AML-193 (cell line): ENCODE measurements around the gene MPC1.
"Not testable (repeated sequence)": the region's sequence is repeated elsewhere in the genome, so short reads cannot be mapped to it uniquely, and the experiment has no call there.

Experiments used
- DNase-seq, 2 experiments: peaks; one replicate each; lab custom pipeline; 2025; lab: John Stamatoyannopoulos, UW

The MPC1 gene

DNA sequence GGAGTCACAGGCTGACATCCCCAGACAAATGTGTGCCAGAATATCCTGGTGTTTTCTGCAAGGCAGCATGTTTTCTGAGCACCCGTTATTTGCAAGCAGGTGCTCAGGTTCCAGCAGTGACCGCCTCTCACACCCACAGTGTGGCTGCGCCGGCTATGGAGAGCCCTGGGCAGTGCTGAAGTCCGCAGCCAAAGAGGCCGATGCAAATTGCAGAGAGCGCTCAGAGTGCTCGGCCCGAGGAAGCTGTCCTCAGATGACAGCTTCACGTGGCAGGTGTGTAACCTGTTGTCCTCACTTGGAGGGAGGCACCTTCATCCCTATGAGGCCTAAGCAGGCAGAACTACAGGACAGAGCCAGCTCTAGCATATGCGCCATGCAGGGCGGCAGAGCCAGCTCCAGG lies 23.5 kb upstream of the MPC1 start:
- DNase-seq = no peak

GRCh38 chr6:166405386-166405785 lies 22.6 kb upstream of the MPC1 start:
- no peak for DNase-seq

GRCh38 chr6:166402582-166403277 lies 20.0 kb upstream of the MPC1 start:
- no peak for DNase-seq

GRCh38 chr6:166400649-166401250 lies 18.0 kb upstream of the MPC1 start:
- peak; percentile 64 to 67 for DNase-seq

DNA sequence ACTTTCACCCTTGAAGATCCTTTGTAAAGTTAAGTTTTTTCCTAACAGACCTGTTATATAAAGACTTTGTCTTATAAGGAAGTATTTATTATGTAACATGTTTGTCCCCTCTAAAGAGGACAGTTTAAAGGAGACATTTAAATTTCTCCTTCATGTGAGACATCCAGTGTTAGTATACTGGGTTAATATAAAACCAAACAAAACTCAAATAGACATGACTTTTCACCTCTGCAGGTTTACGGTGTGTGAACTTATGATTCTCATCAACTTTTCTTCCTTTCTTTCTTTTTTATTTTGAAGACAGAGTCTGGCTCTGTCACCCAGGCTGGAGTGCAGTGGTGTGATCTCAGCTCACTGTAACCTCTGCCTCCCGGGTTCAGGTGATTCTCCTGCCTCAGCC lies 17.4 kb upstream of the MPC1 start:
- DNase-seq = no peak

DNA sequence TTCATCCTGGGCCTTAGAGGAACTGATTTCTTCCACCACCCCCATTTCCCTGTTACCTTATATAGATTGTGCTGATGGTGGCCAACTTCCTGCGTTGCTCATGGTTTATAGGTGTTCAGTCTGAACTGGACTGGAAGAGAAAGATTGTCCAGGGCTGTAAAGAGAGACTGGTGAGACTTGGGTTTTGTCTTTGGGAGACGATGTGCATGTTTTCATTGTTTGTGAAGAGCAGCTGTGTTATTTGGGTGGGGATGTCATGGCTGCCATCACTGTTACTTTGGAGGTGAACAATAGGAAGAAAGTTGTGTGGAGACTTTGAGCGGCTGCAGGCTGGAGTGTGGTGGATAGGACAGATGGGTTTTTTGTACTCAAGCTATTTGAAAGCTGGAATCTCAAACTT lies 15.6 kb upstream of the MPC1 start:
- no peak for DNase-seq

- DNase-seq = no peak
These were observed 15.1 kb upstream of the MPC1 start for GRCh38 chr6:166397849-166398248.

DNA sequence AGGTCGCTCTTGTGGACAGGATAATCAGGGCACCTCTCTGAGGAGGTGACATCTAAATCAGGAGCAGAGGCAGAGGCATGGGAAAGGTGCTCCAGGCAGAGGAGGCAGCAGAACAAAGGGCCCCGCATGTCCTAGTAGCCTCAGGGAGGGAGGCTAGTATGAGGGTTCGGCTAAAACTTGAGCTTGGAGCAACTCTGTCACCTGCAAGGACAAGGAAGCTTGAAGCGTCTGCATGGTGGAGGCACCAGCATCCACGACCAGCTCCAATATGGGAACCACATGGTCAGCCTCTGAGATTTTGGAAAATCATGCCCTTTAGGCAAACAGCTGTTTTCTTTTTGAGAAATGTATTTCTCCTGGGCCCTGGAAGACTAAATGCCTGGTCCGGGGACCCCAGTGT lies 13.0 kb upstream of the MPC1 start:
- no peak for DNase-seq

GRCh38 chr6:166395351-166395750 lies 12.6 kb upstream of the MPC1 start:
- DNase-seq = no peak

DNA sequence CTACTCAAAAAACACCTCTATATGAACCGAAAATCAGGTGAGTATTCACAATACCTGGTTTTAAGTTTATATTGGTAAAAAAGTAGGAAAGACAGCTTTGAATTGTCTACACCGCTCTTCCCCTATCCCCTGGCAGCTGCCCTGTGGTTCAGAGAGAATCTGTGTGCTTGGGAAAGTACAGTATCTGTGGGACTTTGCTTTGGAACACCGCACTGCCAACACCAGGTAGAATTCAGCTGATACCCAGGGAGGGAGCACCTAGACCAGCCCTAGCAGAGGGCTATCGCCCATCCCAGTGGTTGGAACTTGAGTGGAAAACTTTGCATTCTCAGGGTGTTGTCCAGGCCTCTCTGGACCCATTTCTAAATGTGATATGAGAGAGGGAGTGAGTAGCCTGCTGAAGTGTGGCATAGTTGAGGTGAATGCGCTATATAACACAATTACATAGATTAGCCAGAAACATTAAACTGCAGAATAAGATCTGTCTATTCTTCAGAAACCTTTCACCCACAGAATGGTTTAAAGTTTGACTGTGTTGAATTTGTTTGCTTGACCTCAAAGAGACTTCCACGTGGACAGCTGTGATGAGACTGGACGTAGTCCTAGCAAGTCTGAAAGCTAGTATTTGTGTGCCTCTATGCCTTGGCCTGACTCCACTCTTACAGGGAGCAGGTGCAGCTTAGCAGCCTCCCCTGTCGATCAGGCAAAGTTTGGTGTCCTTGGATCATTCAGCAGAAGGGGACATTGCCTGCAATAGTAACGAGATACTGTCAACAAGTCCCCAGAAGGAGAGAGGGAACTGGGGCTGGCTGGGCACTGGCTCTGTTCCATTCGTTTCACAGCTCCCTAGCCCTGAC lies 11.5 kb upstream of the MPC1 start:
- no peak for DNase-seq

GRCh38 chr6:166393535-166393823 lies 10.7 kb upstream of the MPC1 start:
- no peak for DNase-seq

GRCh38 chr6:166392755-166393534 lies 10.2 kb upstream of the MPC1 start:
- not testable (repeated sequence) for DNase-seq

- no peak for DNase-seq
These were observed 6.4 kb upstream of the MPC1 start for GRCh38 chr6:166389119-166389518.

DNA sequence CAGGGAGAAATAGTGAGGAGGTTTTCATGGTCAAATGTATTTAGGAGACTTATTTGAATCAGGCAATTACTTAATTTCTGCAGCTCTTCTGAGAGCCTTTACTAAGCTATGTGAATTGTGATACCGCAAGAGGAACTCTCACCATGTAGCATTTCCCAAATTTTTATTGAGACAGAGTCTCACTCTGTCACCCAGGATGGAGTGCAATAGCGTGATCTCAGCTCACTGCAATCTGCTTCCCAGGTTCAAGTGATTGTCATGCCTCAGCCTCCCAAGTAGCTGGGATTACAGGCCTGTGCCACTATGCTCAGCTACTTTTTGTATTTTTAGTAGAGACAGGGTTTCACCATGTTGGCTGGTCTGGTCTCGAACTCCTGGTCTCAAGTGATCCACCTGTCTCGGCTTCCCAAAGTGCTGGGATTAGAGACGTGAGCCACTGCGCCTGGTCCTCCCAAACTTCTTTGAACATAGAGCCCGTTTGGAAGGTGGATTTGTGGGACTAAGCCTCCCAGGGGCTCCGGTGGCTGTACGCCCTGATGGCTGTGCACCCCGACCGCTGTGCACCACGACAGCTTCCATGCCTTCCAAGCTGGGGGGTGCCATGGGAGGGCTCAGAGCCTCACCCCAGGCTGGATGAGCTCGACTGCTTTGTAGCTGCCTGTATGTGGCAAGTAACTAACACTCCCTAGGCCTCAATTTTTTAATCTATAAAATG lies 5.7 kb upstream of the MPC1 start:
- DNase-seq = no peak

- no peak for DNase-seq
These were observed 5.0 kb upstream of the MPC1 start for GRCh38 chr6:166387642-166388289.

DNA sequence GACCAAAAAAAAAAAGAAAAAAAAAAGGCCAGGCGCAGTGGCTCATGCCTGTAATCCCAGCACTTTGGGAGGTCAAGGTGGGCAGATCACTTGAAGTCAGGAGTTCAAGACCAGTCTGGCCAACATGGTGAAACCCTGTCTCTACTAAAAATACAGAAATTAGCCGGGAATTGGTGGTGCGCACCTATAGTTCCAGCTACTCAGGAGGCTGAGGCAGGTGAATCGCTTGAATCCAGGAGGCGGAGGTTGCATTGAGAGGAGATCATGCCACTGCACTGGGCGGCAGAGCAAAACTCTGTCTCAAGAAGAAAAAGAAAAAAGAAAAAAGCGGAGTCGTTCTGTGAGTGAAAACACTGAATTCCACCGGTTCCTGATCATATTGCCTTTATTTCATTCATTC lies 4.4 kb upstream of the MPC1 start:
- DNase-seq = not testable (repeated sequence)

GRCh38 chr6:166386111-166386510 lies 3.4 kb upstream of the MPC1 start:
- no peak for DNase-seq

DNA sequence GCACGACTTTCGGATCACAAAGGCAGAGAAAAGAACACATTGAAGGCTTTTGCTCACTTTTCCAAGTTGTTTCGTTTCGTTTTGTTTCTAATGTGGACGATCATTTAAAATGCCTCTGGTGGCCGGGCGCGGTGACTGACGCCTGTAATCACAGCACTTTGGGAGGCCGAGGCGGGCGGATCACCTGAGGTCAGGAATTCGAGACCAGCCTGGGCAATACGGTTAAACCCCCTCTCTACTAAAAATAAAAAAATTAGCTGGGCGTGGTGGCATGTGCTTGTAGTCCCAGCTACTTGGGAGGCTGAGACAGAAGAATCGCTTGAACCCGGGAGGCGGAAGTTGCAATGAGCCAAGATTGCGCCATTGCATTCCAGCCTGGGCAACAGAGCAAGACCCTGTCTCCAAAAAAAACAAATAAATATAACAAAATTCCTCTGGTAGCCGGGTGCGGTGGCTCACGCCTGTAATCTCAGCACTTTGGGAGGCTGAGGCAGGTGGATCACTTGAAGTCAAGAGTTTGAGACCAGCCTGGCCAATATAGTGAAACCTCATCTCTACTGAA lies 1.1 kb upstream of the MPC1 start:
- DNase-seq = peak in 1 of 2 experiments; percentile 81

- no peak for DNase-seq
These were observed 224 bp downstream of the MPC1 start for GRCh38 chr6:166382500-166382932.

GRCh38 chr6:166381733-166382499 lies 824 bp downstream of the MPC1 start:
- DNase-seq = peak; percentile 85
